Lower leg skin (tissue), 4 donors: ENCODE results near the gene CYB5B. TPM values are rescaled to one million over a fixed set of nuclear protein-coding genes. Genes with fewer than 3 reads are reported as not detected.
A peak's percentile ranks its signal among the peaks of the same experiment; 100 is the strongest.

Source experiments
- DNase-seq, 2 donors: peaks; one replicate each; pipeline ENCODE4 v3.0.0-alpha.2; 2019; ENCODE audit warnings: low spot score in 2 of 2
- H3K4me3 ChIP-seq: fragments of 200-600 bp; sonication (generic); 2 replicates; pipeline ENCODE4 v1.5.1; 2017; ENCODE audit warnings: mild to moderate bottlenecking, low read depth; ENCODE audit not compliant: poor library complexity, severe bottlenecking
- POLR2A ChIP-seq, 2 donors: fragments of 450-650 bp; IDR thresholded peaks; one replicate each; pipeline ENCODE4 v1.6.1; 2016 to 2017; ENCODE audit warnings: antibody characterized with exemption in 2 of 2, mild to moderate bottlenecking in 1 of 2, moderate library complexity in 1 of 2
- WGBS, 2 donors: methylation state at CpG; one replicate each; pipeline ENCODE4 v1.1.5; 2018; 5-methylcytosine and 5-hydroxymethylcytosine counted together
- intact Hi-C: fragments of 100-400 bp; cut with DNase I; formaldehyde crosslinking; loops from one replicate; pipeline ENCODE4 v1.15.0; 2023; ENCODE audit warnings: low total_unique reads
- total RNA-seq, 4 donors: library from RNA; depleted of rRNA; stranded (reverse); fragments of >200 nt; gene quantifications; one replicate each; pipeline ENCODE4 v1.1.0, GENCODE V29; 2016
- TF ChIP-seq, protein P1 (sequence below), 3 donors: fragments of 450-650 bp; IDR thresholded peaks; one replicate each; pipeline ENCODE4 v1.5.1; 2016; ENCODE audit warnings: antibody characterized with exemption in 3 of 3, mild to moderate bottlenecking in 3 of 3, moderate library complexity in 2 of 3

The CYB5B gene
- total RNA-seq, 4 donors from 2014 or later: 22.3 to 34.5 (median 25.9) TPM

DNA sequence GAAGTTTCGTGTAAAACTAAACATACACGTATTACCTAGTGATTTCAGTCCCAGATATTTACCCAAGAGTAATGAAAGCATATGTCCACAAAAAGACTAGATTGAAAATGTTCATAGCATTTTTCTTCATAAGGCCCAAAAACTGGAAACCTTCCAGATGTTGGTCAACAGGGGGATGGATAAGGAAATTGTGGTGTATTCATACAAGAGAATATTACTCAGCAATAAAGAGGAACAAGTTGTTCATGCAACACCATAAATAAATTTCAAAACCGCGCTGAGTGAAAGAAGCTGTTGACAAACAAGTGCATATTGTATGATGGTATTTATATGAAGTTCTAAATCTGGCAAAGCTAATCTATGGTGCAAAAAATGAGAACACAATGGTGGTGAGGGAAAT, 87.2 kb downstream of the CYB5B start:
- 90 to 91% methylated on average over 4 of the region's 4 CpGs for WGBS, 2 donors
- TF ChIP-seq, protein P1, sequence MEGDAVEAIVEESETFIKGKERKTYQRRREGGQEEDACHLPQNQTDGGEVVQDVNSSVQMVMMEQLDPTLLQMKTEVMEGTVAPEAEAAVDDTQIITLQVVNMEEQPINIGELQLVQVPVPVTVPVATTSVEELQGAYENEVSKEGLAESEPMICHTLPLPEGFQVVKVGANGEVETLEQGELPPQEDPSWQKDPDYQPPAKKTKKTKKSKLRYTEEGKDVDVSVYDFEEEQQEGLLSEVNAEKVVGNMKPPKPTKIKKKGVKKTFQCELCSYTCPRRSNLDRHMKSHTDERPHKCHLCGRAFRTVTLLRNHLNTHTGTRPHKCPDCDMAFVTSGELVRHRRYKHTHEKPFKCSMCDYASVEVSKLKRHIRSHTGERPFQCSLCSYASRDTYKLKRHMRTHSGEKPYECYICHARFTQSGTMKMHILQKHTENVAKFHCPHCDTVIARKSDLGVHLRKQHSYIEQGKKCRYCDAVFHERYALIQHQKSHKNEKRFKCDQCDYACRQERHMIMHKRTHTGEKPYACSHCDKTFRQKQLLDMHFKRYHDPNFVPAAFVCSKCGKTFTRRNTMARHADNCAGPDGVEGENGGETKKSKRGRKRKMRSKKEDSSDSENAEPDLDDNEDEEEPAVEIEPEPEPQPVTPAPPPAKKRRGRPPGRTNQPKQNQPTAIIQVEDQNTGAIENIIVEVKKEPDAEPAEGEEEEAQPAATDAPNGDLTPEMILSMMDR (IDR thresholded peaks at IDR 0.05): no peak
- no peak overlapping the region for H3K4me3 ChIP-seq
- no peak for DNase-seq
- intact Hi-C loops: no loop called here

DNA sequence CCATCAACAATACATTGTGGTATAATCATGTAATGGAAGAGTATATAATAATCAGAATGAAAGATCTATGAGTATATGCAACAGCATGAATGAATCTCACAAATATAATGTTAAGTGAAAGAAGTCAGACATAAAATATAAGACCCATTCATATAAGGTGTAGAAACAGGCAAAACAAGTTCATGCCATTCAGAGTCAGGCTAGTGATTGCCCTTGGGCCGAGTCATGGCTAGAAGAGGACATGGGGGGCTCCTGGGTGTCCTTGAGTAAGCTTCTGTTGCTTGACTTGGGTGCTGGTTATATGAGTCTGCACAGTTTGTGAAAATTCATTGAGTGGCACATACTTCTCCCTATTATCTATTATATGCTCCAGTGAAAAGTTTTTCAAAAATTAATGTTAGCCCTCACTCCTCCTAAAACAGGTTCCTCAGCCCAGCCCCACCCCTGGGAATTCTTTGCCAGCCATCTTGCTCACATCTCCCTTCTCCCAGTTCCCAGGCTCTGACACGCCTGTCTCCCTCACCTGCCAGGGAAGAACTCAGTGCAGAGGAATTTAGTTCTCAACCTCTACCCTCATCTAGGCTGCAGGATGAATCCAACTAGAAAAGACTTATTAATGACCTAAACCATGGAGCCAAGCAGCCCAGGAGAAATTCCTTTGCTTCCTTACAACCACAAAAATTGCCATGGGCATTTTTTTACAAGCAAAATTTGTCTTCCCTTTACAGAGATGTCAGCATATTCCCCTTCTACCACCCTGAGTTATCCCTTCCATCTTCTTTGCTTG, 89.0 kb downstream of the CYB5B start:
- TF ChIP-seq, protein P1 (IDR thresholded peaks at IDR 0.05): no peak
- no peak for TF ChIP-seq POLR2A (IDR thresholded peaks at IDR 0.05)
- WGBS, 2 donors: 49 to 54% methylated on average over 2 of the region's 2 CpGs

DNA sequence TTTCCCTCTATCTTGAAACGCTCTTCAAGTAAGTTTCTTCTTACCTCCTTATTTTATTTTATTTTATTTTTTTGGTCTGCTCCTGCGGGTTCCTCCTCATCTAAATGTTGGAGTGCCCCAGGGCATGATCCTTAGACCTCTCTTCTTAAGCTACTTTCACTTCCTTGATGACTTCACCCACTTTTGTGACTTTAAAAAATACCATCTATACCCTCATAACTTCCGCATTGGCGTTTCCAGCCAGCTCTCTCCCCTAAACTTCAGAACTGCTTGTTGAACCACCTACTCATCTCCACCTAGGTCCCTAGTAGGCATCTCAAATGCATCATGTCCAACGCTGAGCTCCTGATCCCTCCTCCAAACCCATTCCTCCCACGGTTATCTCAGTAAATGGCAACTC, 89.9 kb downstream of the CYB5B start:
- TF ChIP-seq, protein P1 (IDR thresholded peaks at IDR 0.05): no peak
- TF ChIP-seq POLR2A (IDR thresholded peaks at IDR 0.05): no peak
- intact Hi-C loops: no loop called here
- 67 to 79% methylated on average over 6 of the region's 6 CpGs for WGBS, 2 donors
- peak in 1 of 2 donors; percentile 17 for DNase-seq
- no peak overlapping the region for H3K4me3 ChIP-seq

More for the DNA sequence above, 89.0 kb downstream of the CYB5B start:
- intact Hi-C loops: no loop called here
- peak in 1 of 2 donors; percentile 33 for DNase-seq
- no peak overlapping the region for H3K4me3 ChIP-seq

Other genes starting within 250 kb of the CYB5B start
- 10 to 100 TPM; 32.5 to 60.4 (median 51.8) TPM for gene SNTB2, start 237.5 kb upstream of the CYB5B start, total RNA-seq
- 10 to 100 TPM; 34.8 to 57.5 (median 35.6) TPM for gene VPS4A, start 113.3 kb upstream of the CYB5B start, total RNA-seq
- gene PDF, start 94.0 kb upstream of the CYB5B start, total RNA-seq: 10 to 100 TPM; 17.7 to 20.1 (median 18.1) TPM
- gene COG8, start 85.1 kb upstream of the CYB5B start, total RNA-seq: 10 to 100 TPM; 40.8 to 57.8 (median 47.6) TPM
- gene NIP7, start 84.8 kb upstream of the CYB5B start, total RNA-seq: 10 to 100 TPM; 11.0 to 13.8 (median 12.7) TPM
- not detected for gene TMED6, start 72.8 kb upstream of the CYB5B start, total RNA-seq
- gene TERF2, start 38.6 kb upstream of the CYB5B start, total RNA-seq: 10 to 100 TPM; 12.4 to 24.2 (median 19.0) TPM
- 100 to 1,000 TPM in 1 of 4 donors, 10 to 100 TPM in 3; 74.7 to 114 (median 88.6) TPM for gene NFAT5, start 141.3 kb downstream of the CYB5B start, total RNA-seq